T-helper 17 cell (primary cell): ENCODE data around the gene OR6C1. TPM values are rescaled to one million over a fixed set of nuclear protein-coding genes. Genes with fewer than 3 reads are reported as not detected.
"Not testable (repeated sequence)": the region's sequence is repeated elsewhere in the genome, so short reads cannot be mapped to it uniquely, and the experiment has no call there.

Source experiments
- ATAC-seq: fragments of 150-1000 bp; cut with Tn5 transposase; 2 replicates; pipeline ENCODE4 v1.10.0; 2021; ENCODE audit warnings: mild to moderate bottlenecking, moderate library complexity
- DNase-seq, 3 donors: peaks; one replicate each; pipeline versions ENCODE4 v3.0.0 to v3.0.0-alpha.2; 2020 to 2021
- H3K9me3 ChIP-seq: one replicate; pipeline ENCODE4 v1.7.0; 2013; ENCODE audit warnings: low read length, mild to moderate bottlenecking; ENCODE audit not compliant: control insufficient read depth, poor library complexity, severe bottlenecking
- H3K27ac Mint-ChIP-seq: one replicate; pipeline ENCODE4 v1.8.0; 2022; ENCODE audit warnings: mild to moderate bottlenecking, moderate library complexity, mixed read lengths
- H3K27me3 Mint-ChIP-seq: one replicate; pipeline ENCODE4 v1.8.0; 2022; ENCODE audit warnings: mixed read lengths
- H3K36me3 Mint-ChIP-seq: one replicate; pipeline ENCODE4 v1.8.0; 2022; ENCODE audit warnings: low read depth, mixed read lengths
- H3K4me1 Mint-ChIP-seq: one replicate; pipeline ENCODE4 v1.8.0; 2022; ENCODE audit warnings: mild to moderate bottlenecking, mixed read lengths
- H3K4me3 Mint-ChIP-seq: one replicate; pipeline ENCODE4 v1.8.0; 2022; ENCODE audit warnings: mild to moderate bottlenecking, moderate library complexity, mixed read lengths
- total RNA-seq, 4 donors: library from RNA in 2 of 4; stranded (reverse) in 2 of 4; gene quantifications; one replicate each; pipeline ENCODE4 v1.2.3 and lab custom pipeline; 2022 to 2026

The OR6C1 gene
- not detected for total RNA-seq
- 0 reads per million in 2 donors for total RNA-seq (lab: John Stamatoyannopoulos, UW)

DNA sequence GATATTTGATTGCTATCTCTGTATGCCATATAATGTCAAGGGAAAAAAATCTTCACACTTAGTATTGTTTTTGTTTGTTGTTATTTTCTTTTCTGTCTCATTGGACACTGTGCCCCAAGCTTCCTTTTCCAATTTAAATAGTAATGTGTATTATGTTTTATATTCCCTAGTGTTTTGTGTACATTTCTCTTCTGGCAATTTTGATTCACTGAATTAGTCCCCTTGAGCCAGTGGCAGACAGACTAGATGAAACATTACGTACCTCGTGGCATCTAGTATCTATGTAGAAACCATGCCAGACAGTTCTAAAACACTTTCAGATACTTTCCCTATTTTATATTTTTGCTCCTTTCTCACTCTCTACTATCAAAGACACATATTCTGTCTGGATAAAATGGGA is at the start of gene OR6C1:
TSS of gene OR6C1 (plus strand) at position 301 of the 400 bp plus-strand sequence. CDS start 6,257 bp downstream, outside the sequence.
- H3K9me3 ChIP-seq = no peaks in the 10 kb centered on the region
- no peaks in the 10 kb centered on the region for H3K4me1 Mint-ChIP-seq
- no peak within 1 kb of the TSS for H3K27ac Mint-ChIP-seq
- DNase-seq (no peak), ATAC-seq (no peak)
- peaks cover 35% of the 10 kb centered on the region for H3K27me3 Mint-ChIP-seq
- H3K36me3 Mint-ChIP-seq = no peaks in the 10 kb centered on the region
- no peak within 1 kb of the TSS for H3K4me3 Mint-ChIP-seq

DNA sequence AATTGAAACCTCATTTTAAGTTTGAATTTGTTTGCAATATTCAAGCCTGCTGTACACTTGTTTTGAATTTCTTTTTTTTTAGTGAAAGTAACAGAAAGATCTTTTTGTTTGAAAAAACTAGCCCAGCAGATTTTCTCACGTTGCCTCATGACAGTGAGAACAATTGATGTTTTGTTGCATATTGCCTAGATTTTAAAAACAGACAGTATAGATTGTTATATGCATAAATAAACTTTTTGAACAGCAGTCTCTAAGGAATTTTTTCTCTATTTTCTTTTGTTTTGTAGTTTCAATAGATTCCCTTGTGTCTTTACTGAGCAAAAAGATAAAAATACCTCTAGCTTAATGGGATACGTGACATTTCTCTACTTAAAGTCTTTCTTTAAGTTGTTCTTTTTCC is 33.2 kb upstream of the OR6C1 start:
- H3K36me3 Mint-ChIP-seq = no peaks in the 10 kb centered on the region

DNA sequence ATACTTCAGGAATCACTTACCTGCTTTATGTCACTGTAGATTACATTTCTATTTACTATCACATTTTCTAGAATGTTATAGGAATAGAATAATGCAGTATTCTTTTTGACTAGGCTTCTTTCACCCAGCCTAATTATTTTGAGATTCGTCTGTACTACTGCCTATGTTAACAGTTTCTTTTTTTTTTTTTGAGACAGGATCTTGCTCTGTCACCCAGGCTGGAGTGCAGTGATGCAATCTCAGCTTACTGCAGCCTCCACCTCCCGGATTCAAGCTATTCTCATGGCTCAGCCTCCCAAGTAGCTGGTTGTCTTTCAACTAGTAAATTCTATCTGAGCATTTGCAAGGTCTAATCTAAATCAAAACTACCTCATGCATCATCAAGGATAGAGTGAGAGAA is 24.1 kb upstream of the OR6C1 start:
- no peak for ATAC-seq
- Mint-ChIP-seq H3K4me3 (no peak overlapping the region), H3K27me3 (peaks cover 49% of the 10 kb centered on the region), H3K36me3 (no peaks in the 10 kb centered on the region), H3K4me1 (no peaks in the 10 kb centered on the region), H3K27ac (no peak overlapping the region)
- H3K9me3 ChIP-seq = no peaks in the 10 kb centered on the region
- DNase-seq = no peak

More for the DNA sequence above, 33.2 kb upstream of the OR6C1 start:
- DNase-seq (no peak), ATAC-seq (no peak)
- Mint-ChIP-seq H3K4me1 (no peaks in the 10 kb centered on the region), H3K27ac (no peak overlapping the region), H3K27me3 (peaks cover 30% of the 10 kb centered on the region), H3K4me3 (no peak overlapping the region)
- no peaks in the 10 kb centered on the region for H3K9me3 ChIP-seq

DNA sequence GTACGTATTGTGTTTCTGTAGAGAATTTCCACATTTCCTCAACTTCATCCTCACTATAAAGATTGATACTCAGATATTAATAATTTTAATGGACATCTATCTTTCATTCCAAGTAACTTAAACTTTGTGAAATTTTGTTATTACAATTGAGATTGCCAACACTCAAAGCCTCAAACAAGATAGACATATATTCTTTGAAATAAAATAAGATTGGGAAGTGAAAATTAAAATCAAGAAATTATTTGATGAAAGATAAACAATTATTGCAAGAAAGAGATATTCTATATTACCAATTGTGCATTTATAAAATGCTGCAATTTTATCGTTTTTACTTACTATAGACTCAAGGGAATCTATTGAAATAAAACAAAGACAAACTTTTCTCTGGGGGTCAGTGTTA is 17.7 kb upstream of the OR6C1 start, which contains the start of gene OR6C6:
TSS of gene OR6C6 (minus strand) at position 101 of the 400 bp plus-strand sequence. CDS start 1,337 bp downstream, outside the sequence.
- no peak for ATAC-seq
- H3K4me1 Mint-ChIP-seq = no peaks in the 10 kb centered on the region

DNA sequence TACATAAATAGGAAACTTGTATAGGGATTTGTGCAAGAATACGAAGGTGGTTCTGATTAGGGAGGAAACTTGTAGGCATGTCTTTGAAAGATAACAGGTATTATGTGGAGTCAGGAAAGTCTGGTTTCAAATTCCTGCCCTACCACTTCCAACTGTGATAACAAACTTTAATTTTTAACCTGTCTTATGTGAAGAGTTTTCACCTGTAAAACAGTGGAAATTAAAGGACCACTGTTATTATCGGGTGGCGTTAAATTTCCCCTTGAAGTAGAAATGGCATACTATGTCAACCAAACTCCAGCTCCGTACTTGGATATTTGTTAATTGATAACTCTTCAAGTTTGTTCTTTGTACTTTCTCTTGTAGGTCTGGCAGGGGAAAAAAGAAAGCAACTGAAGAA is 6.1 kb downstream of the OR6C1 start:
- H3K27me3 Mint-ChIP-seq = peaks cover 27% of the 10 kb centered on the region
- H3K4me3 Mint-ChIP-seq = no peak overlapping the region
- no peaks in the 10 kb centered on the region for H3K4me1 Mint-ChIP-seq
- H3K9me3 ChIP-seq = no peaks in the 10 kb centered on the region
- ATAC-seq (no peak), DNase-seq (no peak)
- no peak overlapping the region for H3K27ac Mint-ChIP-seq
- H3K36me3 Mint-ChIP-seq = no peaks in the 10 kb centered on the region

More for the DNA sequence above, 17.7 kb upstream of the OR6C1 start, which contains the start of gene OR6C6:
- Mint-ChIP-seq H3K27ac (no peak within 1 kb of the TSS), H3K4me3 (no peak within 1 kb of the TSS), H3K36me3 (no peaks in the 10 kb centered on the region), H3K27me3 (peaks cover 39% of the 10 kb centered on the region)
- H3K9me3 ChIP-seq = no peaks in the 10 kb centered on the region
- DNase-seq = no peak

DNA sequence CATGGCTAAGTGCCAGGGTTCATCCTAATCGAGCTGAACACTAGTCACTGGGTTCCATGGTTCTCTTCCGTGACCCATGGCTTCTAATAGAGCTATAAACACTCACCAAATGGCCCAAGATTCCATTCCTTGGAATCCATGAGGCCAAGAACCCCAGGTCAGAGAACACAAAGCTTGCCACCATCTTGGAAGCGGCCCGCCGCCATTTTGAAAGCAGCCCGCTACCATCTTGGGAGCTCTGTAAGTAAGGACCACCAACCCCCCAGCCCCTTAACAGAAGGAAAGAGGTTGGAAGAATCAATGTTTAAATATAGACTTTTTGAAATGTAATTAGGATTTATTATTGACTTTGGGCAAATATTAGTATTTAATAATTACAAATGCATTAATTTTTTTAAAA is 11.7 kb downstream of the OR6C1 start:
- not testable (repeated sequence) for DNase-seq, H3K36me3 Mint-ChIP-seq, H3K4me3 Mint-ChIP-seq, H3K9me3 ChIP-seq, H3K4me1 Mint-ChIP-seq, H3K27ac Mint-ChIP-seq, ATAC-seq
- peaks cover 11% of the 10 kb centered on the region for H3K27me3 Mint-ChIP-seq

DNA sequence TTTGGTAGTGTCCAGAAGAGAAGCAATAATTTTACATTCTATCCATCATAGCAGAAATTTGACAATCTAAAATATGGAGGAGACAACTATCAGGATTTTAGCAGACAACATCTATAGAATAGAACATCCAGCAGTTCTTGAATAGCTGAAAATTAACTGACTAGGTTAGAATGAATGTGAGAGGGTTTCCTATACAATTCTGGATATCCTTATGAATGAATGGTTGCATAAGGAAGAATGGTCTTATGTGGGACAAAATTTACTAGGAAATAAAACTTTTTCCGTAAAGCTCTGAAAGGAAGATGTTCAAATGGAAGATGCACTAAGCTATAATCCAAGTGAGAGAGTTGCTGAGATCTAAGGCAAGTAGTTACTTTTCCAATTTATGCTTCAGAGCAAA is 16.3 kb downstream of the OR6C1 start, which contains the start of gene OR6C3:
TSS of gene OR6C3 (plus strand) at position 301 of the 400 bp plus-strand sequence. CDS start 955 bp downstream, outside the sequence.
- DNase-seq (no peak), ATAC-seq (no peak)
- no peaks in the 10 kb centered on the region for H3K36me3 Mint-ChIP-seq
- H3K9me3 ChIP-seq = no peaks in the 10 kb centered on the region
- no peak within 1 kb of the TSS for H3K4me3 Mint-ChIP-seq
- H3K27me3 Mint-ChIP-seq = peaks cover 9% of the 10 kb centered on the region
- no peak within 1 kb of the TSS for H3K27ac Mint-ChIP-seq
- H3K4me1 Mint-ChIP-seq = no peaks in the 10 kb centered on the region

DNA sequence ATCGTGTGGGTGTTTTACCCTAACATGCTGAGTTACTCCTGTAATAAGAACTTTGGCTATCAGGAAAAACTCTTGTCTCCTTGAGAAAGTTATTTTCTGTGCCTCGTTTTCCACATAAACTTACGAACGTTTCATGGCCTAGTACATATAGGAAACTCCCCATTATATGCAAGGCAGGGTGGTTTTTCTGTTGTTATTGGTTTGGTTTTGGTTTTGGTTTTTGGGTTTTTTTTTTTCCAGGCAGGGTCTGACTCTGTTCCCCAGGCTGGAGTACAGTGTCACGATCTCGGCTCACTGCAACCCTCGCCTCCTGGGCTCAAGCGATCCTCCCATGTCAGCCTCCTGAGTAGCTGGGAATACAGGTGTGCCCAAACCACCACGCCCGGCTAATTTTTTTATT is 21.9 kb downstream of the OR6C1 start:
- H3K27ac Mint-ChIP-seq = no peak overlapping the region
- H3K36me3 Mint-ChIP-seq = peaks cover 3% of the 10 kb centered on the region
- no peak overlapping the region for H3K4me3 Mint-ChIP-seq
- DNase-seq (no peak), ATAC-seq (no peak)
- H3K27me3 Mint-ChIP-seq = peaks cover 48% of the 10 kb centered on the region
- H3K4me1 Mint-ChIP-seq = no peaks in the 10 kb centered on the region
- no peaks in the 10 kb centered on the region for H3K9me3 ChIP-seq

DNA sequence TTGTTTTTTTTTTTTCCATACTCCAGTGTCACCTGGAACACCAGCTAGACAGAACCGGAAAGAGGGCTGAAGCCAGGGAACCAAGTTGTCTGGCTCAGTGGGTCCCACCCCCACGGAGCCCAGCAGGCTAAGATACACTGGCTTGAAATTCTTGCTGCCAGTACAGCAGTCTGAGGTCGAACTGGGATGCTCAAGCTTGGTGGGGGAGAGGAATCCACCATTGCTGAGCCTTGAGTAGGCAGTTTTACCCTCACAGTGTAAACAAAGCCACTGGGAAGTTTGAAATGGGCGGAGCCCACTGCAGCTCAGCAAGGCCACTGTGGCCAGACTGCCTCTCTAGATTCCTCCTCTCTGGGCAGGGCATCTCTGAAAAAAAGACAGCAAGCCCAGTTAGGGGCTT is 41.2 kb downstream of the OR6C1 start:
- not testable (repeated sequence) for H3K4me1 Mint-ChIP-seq, H3K36me3 Mint-ChIP-seq, H3K4me3 Mint-ChIP-seq, DNase-seq, H3K27ac Mint-ChIP-seq, H3K9me3 ChIP-seq, ATAC-seq
- peaks cover 25% of the 10 kb centered on the region for H3K27me3 Mint-ChIP-seq

DNA sequence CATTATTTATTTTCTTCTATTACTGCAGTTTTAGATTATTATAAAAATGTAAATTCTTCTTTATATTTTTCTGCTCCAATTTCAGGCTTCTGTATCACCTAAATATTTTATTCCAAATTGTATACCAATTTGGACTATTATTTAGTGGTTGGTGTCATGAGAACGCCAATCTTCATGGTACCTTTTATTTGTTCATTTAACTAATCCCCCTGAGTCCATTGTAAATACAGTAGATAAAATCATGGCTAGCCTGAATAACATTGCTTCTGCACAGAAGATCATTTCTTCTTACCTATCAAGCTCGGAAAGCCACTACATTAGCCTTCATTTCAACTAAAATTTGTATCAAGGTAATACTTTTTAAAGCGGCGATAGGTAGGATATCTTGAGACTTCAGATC is 48.5 kb downstream of the OR6C1 start, which contains the start of gene OR6C75:
TSS of gene OR6C75 (plus strand) at position 301 of the 400 bp plus-strand sequence. CDS start 2,136 bp downstream, outside the sequence.
- ATAC-seq (no peak), DNase-seq (no peak)
- Mint-ChIP-seq H3K36me3 (no peaks in the 10 kb centered on the region), H3K4me1 (no peaks in the 10 kb centered on the region), H3K27ac (no peak within 1 kb of the TSS), H3K27me3 (peaks cover 25% of the 10 kb centered on the region), H3K4me3 (no peak within 1 kb of the TSS)
- H3K9me3 ChIP-seq = no peaks in the 10 kb centered on the region

DNA sequence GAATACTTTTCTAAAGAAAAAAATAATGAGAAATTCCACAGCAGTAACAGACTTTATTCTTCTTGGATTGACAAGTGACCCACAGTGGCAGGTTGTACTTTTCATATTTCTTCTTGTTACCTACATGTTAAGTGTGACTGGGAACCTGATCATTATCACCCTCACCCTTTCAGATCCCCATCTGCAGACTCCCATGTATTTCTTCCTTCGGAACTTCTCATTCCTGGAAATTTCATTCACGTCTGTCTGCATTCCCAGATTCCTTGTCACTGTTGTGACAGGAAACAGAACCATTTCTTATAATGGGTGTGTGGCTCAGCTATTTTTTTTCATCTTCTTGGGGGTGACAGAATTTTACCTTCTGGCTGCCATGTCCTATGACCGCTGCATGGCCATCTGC is 50.9 kb downstream of the OR6C1 start:
- H3K36me3 Mint-ChIP-seq = no peaks in the 10 kb centered on the region
- no peaks in the 10 kb centered on the region for H3K4me1 Mint-ChIP-seq
- H3K27ac Mint-ChIP-seq = no peak overlapping the region
- H3K9me3 ChIP-seq = no peaks in the 10 kb centered on the region
- H3K27me3 Mint-ChIP-seq = peaks cover 32% of the 10 kb centered on the region
- DNase-seq (no peak), ATAC-seq (no peak)
- H3K4me3 Mint-ChIP-seq = no peak overlapping the region

Other genes with a start within 250 kb of the OR6C1 start
- not detected for gene OR9K2, start 187.9 kb upstream of the OR6C1 start, total RNA-seq
- not detected for gene OR10A7, start 93.3 kb upstream of the OR6C1 start, total RNA-seq
- gene OR6C74, start 69.7 kb upstream of the OR6C1 start, total RNA-seq = not detected
- gene OR6C6, start 17.8 kb upstream of the OR6C1 start, total RNA-seq = not detected
- not detected for gene OR6C3, start 16.4 kb downstream of the OR6C1 start, total RNA-seq
- gene OR6C75, start 48.6 kb downstream of the OR6C1 start, total RNA-seq = not detected
- gene OR6C65, start 86.2 kb downstream of the OR6C1 start, total RNA-seq = not detected
- gene OR6C76, start 111.9 kb downstream of the OR6C1 start, total RNA-seq = not detected
- gene OR6C2, start 129.7 kb downstream of the OR6C1 start, total RNA-seq = not detected
- gene OR6C70, start 155.8 kb downstream of the OR6C1 start, total RNA-seq = under 1 TPM in 1 of 2 donors, not detected in 1; 0.52 TPM
- not detected for gene OR6C68, start 178.0 kb downstream of the OR6C1 start, total RNA-seq
- not detected for gene OR6C4, start 235.3 kb downstream of the OR6C1 start, total RNA-seq